ENCODE results near the gene MYL10.

GRCh38 chr7:101597941-101598340 lies 31.2 kb downstream of the MYL10 start:
- no peak for TF ChIP-seq POLR2A (IDR thresholded peaks at IDR 0.05)
- TF ChIP-seq CTCF (IDR thresholded peaks at IDR 0.05) = no peak

Measured in body of pancreas (tissue), 4 donors.